ENCODE results near the gene GALK2.

DNA sequence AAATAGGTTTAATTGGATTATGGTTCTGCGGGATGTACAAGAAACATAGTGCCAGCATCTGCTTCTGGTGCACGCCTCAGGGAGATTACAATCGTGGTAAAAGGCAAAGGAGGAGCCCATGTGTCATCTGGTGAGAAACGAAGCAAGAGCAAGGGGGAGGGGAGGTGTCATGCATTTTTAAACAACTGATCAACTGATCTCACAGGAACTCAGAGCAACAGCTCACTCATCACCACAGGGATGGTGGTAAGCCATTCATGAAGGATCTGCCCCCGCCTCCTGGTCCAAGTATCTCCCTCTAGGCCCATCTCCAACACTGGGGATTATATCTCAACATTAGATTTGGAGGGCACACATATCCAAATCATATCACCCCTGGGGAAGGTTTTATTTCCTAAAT is 210.9 kb downstream of the GALK2 start:
- TF ChIP-seq, protein P1, sequence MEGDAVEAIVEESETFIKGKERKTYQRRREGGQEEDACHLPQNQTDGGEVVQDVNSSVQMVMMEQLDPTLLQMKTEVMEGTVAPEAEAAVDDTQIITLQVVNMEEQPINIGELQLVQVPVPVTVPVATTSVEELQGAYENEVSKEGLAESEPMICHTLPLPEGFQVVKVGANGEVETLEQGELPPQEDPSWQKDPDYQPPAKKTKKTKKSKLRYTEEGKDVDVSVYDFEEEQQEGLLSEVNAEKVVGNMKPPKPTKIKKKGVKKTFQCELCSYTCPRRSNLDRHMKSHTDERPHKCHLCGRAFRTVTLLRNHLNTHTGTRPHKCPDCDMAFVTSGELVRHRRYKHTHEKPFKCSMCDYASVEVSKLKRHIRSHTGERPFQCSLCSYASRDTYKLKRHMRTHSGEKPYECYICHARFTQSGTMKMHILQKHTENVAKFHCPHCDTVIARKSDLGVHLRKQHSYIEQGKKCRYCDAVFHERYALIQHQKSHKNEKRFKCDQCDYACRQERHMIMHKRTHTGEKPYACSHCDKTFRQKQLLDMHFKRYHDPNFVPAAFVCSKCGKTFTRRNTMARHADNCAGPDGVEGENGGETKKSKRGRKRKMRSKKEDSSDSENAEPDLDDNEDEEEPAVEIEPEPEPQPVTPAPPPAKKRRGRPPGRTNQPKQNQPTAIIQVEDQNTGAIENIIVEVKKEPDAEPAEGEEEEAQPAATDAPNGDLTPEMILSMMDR (conservative IDR thresholded peaks at IDR 0.05; ENCODE audit: low read length) = no peak
- no peak for TF ChIP-seq EZH2phosphoT487 (IDR thresholded peaks at IDR 0.05; ENCODE audit: borderline replicate concordance)

All from Loucy (cell line).